ENCODE data around the gene AK3. TPM values are rescaled to one million over a fixed set of nuclear protein-coding genes. Genes with fewer than 3 reads are reported as not detected.

AK3 gene
- total RNA-seq, 1 donor from 2014 or later = 197 TPM

- Histone ChIP-seq H3K4me1 (peaks cover 55% of the 10 kb centered on the region), H3K4me3 (peak overlapping the region; percentile 66), H3K27me3 (ENCODE audit: low read depth) (no peaks in the 10 kb centered on the region), H3K27ac (replicated peaks) (no peak overlapping the region), H3K9me3 (replicated peaks) (no peaks in the 10 kb centered on the region), H3K36me3 (no peaks in the 10 kb centered on the region)
- no peak for DNase-seq
- intact Hi-C loops (cut with micrococcal nuclease) = no loop called here
- TF ChIP-seq, protein P1, sequence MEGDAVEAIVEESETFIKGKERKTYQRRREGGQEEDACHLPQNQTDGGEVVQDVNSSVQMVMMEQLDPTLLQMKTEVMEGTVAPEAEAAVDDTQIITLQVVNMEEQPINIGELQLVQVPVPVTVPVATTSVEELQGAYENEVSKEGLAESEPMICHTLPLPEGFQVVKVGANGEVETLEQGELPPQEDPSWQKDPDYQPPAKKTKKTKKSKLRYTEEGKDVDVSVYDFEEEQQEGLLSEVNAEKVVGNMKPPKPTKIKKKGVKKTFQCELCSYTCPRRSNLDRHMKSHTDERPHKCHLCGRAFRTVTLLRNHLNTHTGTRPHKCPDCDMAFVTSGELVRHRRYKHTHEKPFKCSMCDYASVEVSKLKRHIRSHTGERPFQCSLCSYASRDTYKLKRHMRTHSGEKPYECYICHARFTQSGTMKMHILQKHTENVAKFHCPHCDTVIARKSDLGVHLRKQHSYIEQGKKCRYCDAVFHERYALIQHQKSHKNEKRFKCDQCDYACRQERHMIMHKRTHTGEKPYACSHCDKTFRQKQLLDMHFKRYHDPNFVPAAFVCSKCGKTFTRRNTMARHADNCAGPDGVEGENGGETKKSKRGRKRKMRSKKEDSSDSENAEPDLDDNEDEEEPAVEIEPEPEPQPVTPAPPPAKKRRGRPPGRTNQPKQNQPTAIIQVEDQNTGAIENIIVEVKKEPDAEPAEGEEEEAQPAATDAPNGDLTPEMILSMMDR (IDR thresholded peaks at IDR 0.05; ENCODE audit: borderline replicate concordance) = no peak
These were observed 75.6 kb downstream of the AK3 start for GRCh38 chr9:4665357-4665756.

GRCh38 chr9:4663956-4664355 lies 77.0 kb downstream of the AK3 start:
- no peaks in the 10 kb centered on the region for H3K9me3 ChIP-seq (replicated peaks)
- intact Hi-C loops (cut with micrococcal nuclease) = no loop called here
- no peak overlapping the region for H3K4me3 ChIP-seq
- no peaks in the 10 kb centered on the region for H3K36me3 ChIP-seq
- H3K4me1 ChIP-seq = peaks cover 55% of the 10 kb centered on the region
- H3K27me3 ChIP-seq (ENCODE audit: low read depth) = no peaks in the 10 kb centered on the region
- H3K27ac ChIP-seq (replicated peaks) = no peak overlapping the region
- DNase-seq = no peak
- TF ChIP-seq, protein P1 (IDR thresholded peaks at IDR 0.05; ENCODE audit: borderline replicate concordance) = no peak

DNA sequence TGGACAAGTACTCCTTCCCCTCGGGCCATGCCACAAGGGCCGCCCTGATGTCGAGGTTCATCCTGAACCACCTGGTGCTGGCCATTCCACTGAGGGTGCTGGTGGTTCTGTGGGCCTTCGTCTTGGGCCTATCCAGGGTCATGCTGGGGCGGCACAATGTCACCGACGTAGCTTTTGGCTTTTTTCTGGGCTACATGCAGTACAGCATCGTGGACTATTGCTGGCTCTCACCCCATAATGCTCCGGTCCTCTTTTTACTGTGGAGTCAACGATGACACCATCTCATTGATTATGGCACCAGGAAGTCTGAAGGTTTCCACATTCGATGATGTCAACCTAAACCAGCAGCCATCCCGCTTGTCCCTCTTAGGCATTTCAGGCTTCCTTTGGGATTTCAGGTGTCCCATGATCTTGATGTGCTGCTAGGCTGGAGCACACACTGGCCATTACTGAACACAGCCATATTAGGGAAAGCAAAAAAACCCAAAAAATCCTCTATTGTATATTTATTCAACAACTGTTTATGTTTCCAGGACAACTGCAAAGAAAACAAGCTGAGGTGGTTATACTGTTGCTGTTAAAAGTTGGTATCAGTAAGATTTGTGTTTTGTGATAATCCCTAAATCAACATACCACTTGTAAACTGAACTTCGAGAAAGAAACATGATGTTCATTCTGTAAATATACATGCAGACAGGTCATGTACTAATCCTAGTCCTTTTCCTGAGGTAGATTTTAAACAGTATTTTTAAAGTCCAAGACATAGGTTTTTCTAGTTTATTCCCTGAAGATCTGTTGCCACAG lies 77.8 kb downstream of the AK3 start:
- Histone ChIP-seq H3K36me3 (no peaks in the 10 kb centered on the region), H3K4me3 (peak overlapping the region; percentile 90), H3K27me3 (ENCODE audit: low read depth) (no peaks in the 10 kb centered on the region), H3K27ac (replicated peaks) (no peak overlapping the region), H3K4me1 (peaks cover 55% of the 10 kb centered on the region), H3K9me3 (replicated peaks) (no peaks in the 10 kb centered on the region)
- intact Hi-C loops (cut with micrococcal nuclease) = no loop called here
- no peak for DNase-seq
- TF ChIP-seq, protein P1 (IDR thresholded peaks at IDR 0.05; ENCODE audit: borderline replicate concordance) = no peak

DNA sequence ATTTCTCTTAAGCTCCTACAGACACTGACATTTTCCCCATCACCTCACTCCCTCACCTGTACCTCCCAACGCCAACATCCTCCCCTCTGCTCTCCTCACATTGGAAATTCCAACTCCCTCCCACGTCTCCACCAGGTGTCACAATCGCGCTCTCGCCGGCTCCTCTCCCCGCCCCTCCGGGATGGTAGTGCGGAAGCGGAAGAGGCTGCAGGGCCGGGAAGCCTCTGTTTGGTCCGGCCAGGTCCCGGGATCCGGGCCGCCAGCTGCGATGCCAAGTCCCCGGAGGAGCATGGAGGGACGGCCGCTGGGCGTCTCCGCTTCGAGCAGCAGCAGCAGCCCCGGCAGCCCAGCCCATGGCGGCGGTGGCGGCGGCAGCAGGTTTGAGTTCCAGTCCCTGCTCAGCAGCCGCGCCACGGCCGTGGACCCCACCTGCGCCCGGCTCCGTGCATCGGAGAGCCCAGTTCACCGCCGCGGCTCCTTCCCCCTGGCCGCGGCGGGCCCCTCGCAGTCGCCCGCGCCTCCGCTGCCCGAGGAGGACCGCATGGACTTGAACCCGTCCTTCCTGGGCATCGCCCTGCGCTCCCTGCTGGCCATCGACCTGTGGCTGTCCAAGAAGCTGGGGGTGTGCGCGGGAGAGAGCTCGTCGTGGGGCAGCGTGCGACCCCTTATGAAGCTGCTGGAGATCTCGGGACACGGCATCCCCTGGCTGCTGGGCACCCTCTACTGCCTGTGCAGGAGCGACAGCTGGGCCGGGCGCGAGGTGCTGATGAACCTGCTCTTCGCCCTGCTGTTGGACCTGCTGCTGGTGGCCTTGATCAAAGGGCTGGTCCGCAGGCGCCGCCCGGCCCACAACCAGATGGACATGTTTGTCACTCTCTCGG lies 78.7 kb downstream of the AK3 start, which contains the start of gene PLPP6:
Gene PLPP6 (plus strand): TSS at position 187 of the 881 bp plus-strand sequence. CDS start 82 bp downstream, at position 269.
- TF ChIP-seq, protein P1 (IDR thresholded peaks at IDR 0.05; ENCODE audit: borderline replicate concordance) = peak; percentile 66
- Histone ChIP-seq H3K4me1 (peaks cover 55% of the 10 kb centered on the region), H3K9me3 (replicated peaks) (no peaks in the 10 kb centered on the region), H3K4me3 (peak within 1 kb of the TSS; percentile 90), H3K27me3 (ENCODE audit: low read depth) (no peaks in the 10 kb centered on the region), H3K27ac (replicated peaks) (peak within 1 kb of the TSS; percentile 85), H3K36me3 (no peaks in the 10 kb centered on the region)
- intact Hi-C loops (cut with micrococcal nuclease) = no loop called here
- peak; percentile 85 for DNase-seq

DNA sequence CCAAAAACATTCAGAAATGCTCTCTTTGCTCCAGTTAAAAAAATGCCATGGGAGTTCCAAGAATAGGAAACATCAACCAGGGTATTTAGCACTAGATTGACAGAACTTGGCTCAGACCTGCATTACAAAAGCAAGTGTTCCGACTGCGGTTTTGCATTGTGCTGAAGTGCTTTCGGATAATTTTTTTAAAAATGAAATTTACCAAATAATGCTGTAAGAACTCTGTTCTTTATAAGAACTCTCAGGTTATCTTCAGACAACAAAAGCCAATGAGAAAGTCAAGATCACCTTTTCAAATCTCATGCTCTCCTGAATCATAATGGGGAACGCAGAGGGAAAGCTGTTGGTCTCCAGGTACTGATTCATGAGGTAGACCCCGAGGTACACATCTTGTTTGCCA lies 79.4 kb downstream of the AK3 start:
- H3K4me3 ChIP-seq = peak overlapping the region; percentile 90
- H3K4me1 ChIP-seq = peaks cover 52% of the 10 kb centered on the region

More for the DNA sequence above, 79.4 kb downstream of the AK3 start:
- TF ChIP-seq, protein P1 (IDR thresholded peaks at IDR 0.05; ENCODE audit: borderline replicate concordance) = no peak
- Histone ChIP-seq H3K27me3 (ENCODE audit: low read depth) (no peaks in the 10 kb centered on the region), H3K9me3 (replicated peaks) (no peaks in the 10 kb centered on the region), H3K36me3 (no peaks in the 10 kb centered on the region), H3K27ac (replicated peaks) (peak overlapping the region; percentile 85)
- no peak for DNase-seq
- intact Hi-C loops (cut with micrococcal nuclease) = no loop called here
